ENCODE measurements around the gene POU6F1. TPM values are rescaled to one million over a fixed set of nuclear protein-coding genes. Genes with fewer than 3 reads are reported as not detected.

The POU6F1 gene
- polyA plus RNA-seq, 3 donors, result 0.65 to 5.2 TPM; not detected in 1

GRCh38 chr12:51232642-51233041, 14.8 kb upstream of the POU6F1 start:
- Histone ChIP-seq H3K79me2 (ENCODE audit: insufficient read depth, low read length) (no peaks in the 10 kb centered on the region), H3K4me1 (ENCODE audit: control insufficient read depth in 1 of 2, insufficient read depth in 2 of 2, low read length in 2 of 2) (no peaks in the 10 kb centered on the region)
- no peak overlapping the region for H3K4me3 Mint-ChIP-seq

GRCh38 chr12:51229116-51229809, 11.4 kb upstream of the POU6F1 start:
- Histone ChIP-seq H3K4me1 (ENCODE audit: control insufficient read depth in 1 of 2, insufficient read depth in 2 of 2, low read length in 2 of 2) (no peaks in the 10 kb centered on the region), H3K4me2 (replicated peaks; ENCODE audit: extremely low read depth, low read length, poor library complexity, severe bottlenecking) (no peak overlapping the region), H3K9ac (ENCODE audit: insufficient read depth, low read length, poor library complexity, severe bottlenecking) (no peak overlapping the region), H2AFZ (ENCODE audit: insufficient read depth, low read depth, low read length, poor library complexity, severe bottlenecking) (no peak overlapping the region), H3K27me3 (ENCODE audit: control insufficient read depth in 2 of 2, insufficient read depth in 2 of 2, low read length in 2 of 2) (no peaks in the 10 kb centered on the region), H3K36me3 (replicated peaks in 1 of 2; ENCODE audit: control insufficient read depth in 1 of 2, insufficient read depth in 2 of 2, low read length in 2 of 2) (no peaks in the 10 kb centered on the region), H3K9me3 (replicated peaks in 1 of 2; ENCODE audit: control insufficient read depth in 1 of 2, insufficient read depth in 1 of 2, low read length in 2 of 2) (no peaks in the 10 kb centered on the region), H3K4me3 (replicated peaks in 1 of 3; ENCODE audit: low read depth in 2 of 3, low read length in 3 of 3) (no peak overlapping the region), H3K27ac (ENCODE audit: low read depth in 1 of 2, low read length in 2 of 2) (no peak overlapping the region), H3K79me2 (ENCODE audit: insufficient read depth, low read length) (no peaks in the 10 kb centered on the region), H4K20me1 (ENCODE audit: insufficient read depth, low read length) (no peaks in the 10 kb centered on the region)
- Mint-ChIP-seq H3K27me3 (ENCODE audit: low read depth in 3 of 3) (peaks cover 1 to 3% (median 2%) of the 10 kb centered on the region in 3 donors), H3K36me3 (no peaks in the 10 kb centered on the region), H3K4me3 (no peak overlapping the region), H3K27ac (no peak overlapping the region), H3K4me1 (no peaks in the 10 kb centered on the region), H3K9me3 (peaks cover 3 to 8% (median 5%) of the 10 kb centered on the region in 7 donors)
- WGBS (ENCODE audit: insufficient coverage), result 97% methylated on average over 4 of the region's 7 CpGs
- intact Hi-C loops (cut with micrococcal nuclease), result no loop called here
- no peak for TF ChIP-seq CTCF (IDR thresholded peaks at IDR 0.05)
- no peak for DNase-seq

More at GRCh38 chr12:51232642-51233041, 14.8 kb upstream of the POU6F1 start:
- no peaks in the 10 kb centered on the region for H3K9me3 ChIP-seq (replicated peaks in 1 of 2; ENCODE audit: control insufficient read depth in 1 of 2, insufficient read depth in 1 of 2, low read length in 2 of 2)
- H3K36me3 Mint-ChIP-seq, result no peaks in the 10 kb centered on the region
- no peaks in the 10 kb centered on the region for H3K36me3 ChIP-seq (replicated peaks in 1 of 2; ENCODE audit: control insufficient read depth in 1 of 2, insufficient read depth in 2 of 2, low read length in 2 of 2)
- no peaks in the 10 kb centered on the region for H4K20me1 ChIP-seq (ENCODE audit: insufficient read depth, low read length)
- DNase-seq, result no peak
- H3K4me2 ChIP-seq (replicated peaks; ENCODE audit: extremely low read depth, low read length, poor library complexity, severe bottlenecking), result no peak overlapping the region
- no peak overlapping the region for H3K9ac ChIP-seq (ENCODE audit: insufficient read depth, low read length, poor library complexity, severe bottlenecking)
- H3K4me1 Mint-ChIP-seq, result no peaks in the 10 kb centered on the region
- no peak for TF ChIP-seq CTCF (IDR thresholded peaks at IDR 0.05)
- no peak overlapping the region for H2AFZ ChIP-seq (ENCODE audit: insufficient read depth, low read depth, low read length, poor library complexity, severe bottlenecking)
- H3K27ac Mint-ChIP-seq, result no peak overlapping the region
- H3K27ac ChIP-seq (ENCODE audit: low read depth in 1 of 2, low read length in 2 of 2), result no peak overlapping the region
- peaks cover 3 to 8% (median 5%) of the 10 kb centered on the region in 7 donors for H3K9me3 Mint-ChIP-seq
- no peaks in the 10 kb centered on the region for H3K27me3 ChIP-seq (ENCODE audit: control insufficient read depth in 2 of 2, insufficient read depth in 2 of 2, low read length in 2 of 2)
- peaks cover 0 to 2% (median 2%) of the 10 kb centered on the region in 3 donors for H3K27me3 Mint-ChIP-seq (ENCODE audit: low read depth in 3 of 3)
- no peak overlapping the region for H3K4me3 ChIP-seq (replicated peaks in 1 of 3; ENCODE audit: low read depth in 2 of 3, low read length in 3 of 3)
- intact Hi-C loops (cut with micrococcal nuclease), result loop anchor here in 1 of 2 donors (10.0 kb wide), 1 partner anchor 58 kb away; the partner anchor contains the start of gene TFCP2

All from CD14-positive monocyte (primary cell).